HCT116 (cell line): Measurements from ENCODE around the gene THRB. TPM values are rescaled to one million over a fixed set of nuclear protein-coding genes. Genes with fewer than 3 reads are reported as not detected.

Experiments
- ATAC-seq: fragments of 200-7000 bp; cut with Tn5 transposase; 2 replicates; pipeline ENCODE4 v1.9.1; 2020; ENCODE audit warnings: mild to moderate bottlenecking, moderate library complexity
- BruUV-seq: library from RNA; stranded (reverse); fragments of 400-500 nt; replicated peaks from 2 replicates; lab custom pipeline; 2021; lab: Mats Ljungman, UMichigan
- CTCF ChIA-PET: fragments of 300-600 bp; sonication (Branson Sonifier 250); formaldehyde crosslinking; loops from one replicate; lab custom pipeline; 2021; ENCODE audit warnings: antibody characterized with exemption; lab: Charles Lee
- POLR2A ChIA-PET: fragments of 300-600, 350-600 bp; sonication (Branson Sonifier 250); formaldehyde crosslinking; loops from one replicate; lab custom pipeline; 2021; ENCODE audit warnings: antibody characterized with exemption; lab: Charles Lee
- RAD21 ChIA-PET, 2 experiments: fragments of 300-600 bp; sonication (Branson Sonifier 250); formaldehyde crosslinking; loops; one replicate each; lab custom pipeline; 2023; ENCODE audit warnings: low total read pairs in 2 of 2; ENCODE audit not compliant: uncharacterized antibody in 2 of 2, unreplicated experiment in 2 of 2, low non-redundant PET in 1 of 2; lab: Charles Lee
- DNase-seq: peaks from one replicate; pipeline ENCODE4 v3.0.0-alpha.2; 2010; ENCODE audit warnings: low read depth, low spot score
- H2AFZ ChIP-seq: fragments of 200-600 bp; shearing (Covaris generic), sonication (generic); 2 replicates; pipeline ENCODE4 v1.6.1; 2017; ENCODE audit warnings: low read depth, mixed run types, mixed read lengths, antibody characterized with exemption, low read length; ENCODE audit not compliant: poor library complexity, severe bottlenecking
- H3K27ac ChIP-seq: 2 replicates; pipeline ENCODE4 v1.5.1; 2012; ENCODE audit warnings: low read depth, low read length
- H3K27me3 ChIP-seq: fragments of 200-600 bp; sonication (generic); 2 replicates; pipeline ENCODE4 v1.6.1; 2016; ENCODE audit warnings: mixed run types, low read length, mixed read lengths; ENCODE audit not compliant: insufficient read depth
- H3K36me3 ChIP-seq, 2 experiments: fragments of 200-500 bp in 1 of 2; fragments of 200-600 bp in 1 of 2; sonication (Bioruptor generic) in 1 of 2; sonication (generic) in 1 of 2; 2 replicates each; pipeline versions ENCODE4 v1.5.1 to v1.6.1; 2014 to 2016; ENCODE audit warnings: low read length in 2 of 2, inconsistent platforms in 1 of 2, mixed read lengths in 1 of 2, mixed run types in 1 of 2; ENCODE audit not compliant: insufficient read depth in 2 of 2, control insufficient read depth in 1 of 2
- H3K4me1 ChIP-seq, 2 experiments: fragments of 200-600 bp in 1 of 2; sonication (generic) in 1 of 2; 2 replicates each; pipeline versions ENCODE4 v1.5.1 to v1.6.1; 2012 to 2017; ENCODE audit warnings: low read length in 2 of 2, inconsistent platforms in 1 of 2, mild to moderate bottlenecking in 1 of 2, mixed read lengths in 1 of 2, mixed run types in 1 of 2, moderate library complexity in 1 of 2; ENCODE audit not compliant: insufficient read depth in 2 of 2, control insufficient read depth in 1 of 2
- H3K4me2 ChIP-seq: fragments of 200-600 bp; sonication (generic); 2 replicates; pipeline ENCODE4 v1.6.1; 2017; ENCODE audit warnings: mixed run types, low read length, mixed read lengths
- H3K4me3 ChIP-seq, 2 experiments: fragments of 200-600 bp in 1 of 2; sonication (generic) in 1 of 2; replicated peaks in 1 of 2; 2 replicates each; pipeline ENCODE4 v1.5.1; 2011 to 2016; ENCODE audit warnings: low read length in 2 of 2, control low read depth in 1 of 2, low read depth in 1 of 2, mild to moderate bottlenecking in 1 of 2, mixed read lengths in 1 of 2, mixed run types in 1 of 2
- H3K79me2 ChIP-seq: fragments of 200-600 bp; sonication (generic); 2 replicates; pipeline ENCODE4 v1.6.1; 2017; ENCODE audit warnings: mild to moderate bottlenecking, mixed run types, low read length, moderate library complexity, mixed read lengths; ENCODE audit not compliant: insufficient read depth
- H3K9ac ChIP-seq: fragments of 200-600 bp; sonication (generic); 2 replicates; pipeline ENCODE4 v1.6.1; 2016; ENCODE audit warnings: low read length, mixed read lengths
- H3K9me2 ChIP-seq: fragments of 200-600 bp; sonication (generic), shearing (Covaris generic); 2 replicates; pipeline ENCODE4 v1.6.1; 2017; ENCODE audit warnings: mixed run types, mild to moderate bottlenecking, moderate library complexity; ENCODE audit not compliant: insufficient read depth
- H3K9me3 ChIP-seq, 2 experiments: fragments of 200-500 bp in 1 of 2; fragments of 200-600 bp in 1 of 2; sonication (Bioruptor generic) in 1 of 2; sonication (generic) in 1 of 2; 2 replicates each; pipeline ENCODE4 v1.6.1; 2014 to 2017; ENCODE audit warnings: low read length in 2 of 2, mixed read lengths in 2 of 2, inconsistent platforms in 1 of 2, low read depth in 1 of 2, mild to moderate bottlenecking in 1 of 2, mixed run types in 1 of 2, moderate library complexity in 1 of 2; ENCODE audit not compliant: control insufficient read depth in 1 of 2, insufficient read depth in 1 of 2
- H4K20me1 ChIP-seq: fragments of 200-600 bp; sonication (generic), shearing (Covaris generic); 2 replicates; pipeline ENCODE4 v1.6.1; 2017; ENCODE audit warnings: mixed run types, mild to moderate bottlenecking, moderate library complexity; ENCODE audit not compliant: insufficient read depth
- EZH2 ChIP-seq: fragments of 200-600 bp; sonication (generic); IDR thresholded peaks from 2 replicates; pipeline ENCODE4 v1.6.1; 2017; ENCODE audit warnings: antibody characterized with exemption, mixed run types
- FOSL1 ChIP-seq: IDR thresholded peaks from 2 replicates; pipeline ENCODE4 v1.6.1; 2012; ENCODE audit warnings: low read depth
- POLR2A ChIP-seq: IDR thresholded peaks from 2 replicates; pipeline ENCODE4 v1.7.0; 2011; ENCODE audit warnings: borderline replicate concordance; ENCODE audit not compliant: insufficient read depth, insufficient read length; ENCODE audit errors: extremely low read depth
- POLR2AphosphoS5 ChIP-seq: IDR thresholded peaks from 2 replicates; pipeline ENCODE4 v1.6.1; 2011; ENCODE audit warnings: mild to moderate bottlenecking, low read depth, low read length, moderate library complexity
- SIN3A ChIP-seq: IDR thresholded peaks from 2 replicates; pipeline ENCODE4 v1.6.1; 2012; ENCODE audit warnings: low read depth
- SP1 ChIP-seq: IDR thresholded peaks from 2 replicates; pipeline ENCODE4 v1.6.1; 2012; ENCODE audit warnings: low read depth
- SRF ChIP-seq: IDR thresholded peaks from 2 replicates; pipeline ENCODE4 v1.6.1; 2012; ENCODE audit warnings: low read depth
- TCF7L2 ChIP-seq: IDR thresholded peaks from 2 replicates; pipeline ENCODE4 v1.7.0; 2011; ENCODE audit warnings: borderline replicate concordance, inconsistent platforms; ENCODE audit not compliant: insufficient read depth, insufficient read length; ENCODE audit errors: extremely low read depth
- YY1 ChIP-seq: IDR thresholded peaks from 2 replicates; pipeline ENCODE4 v1.6.1; 2011; ENCODE audit warnings: low read length, low read depth, moderate library complexity, mild to moderate bottlenecking; ENCODE audit not compliant: insufficient replicate concordance; ENCODE audit errors: extremely low read depth
- ZFX ChIP-seq: fragments of 450-650 bp; IDR thresholded peaks from 2 replicates; pipeline ENCODE4 v1.6.1; 2017
- ZNF274 ChIP-seq: fragments of 200-500 bp; sonication (Bioruptor generic); IDR thresholded peaks from 2 replicates; pipeline ENCODE4 v1.6.1; 2014; ENCODE audit warnings: mild to moderate bottlenecking, low read depth, low read length, inconsistent platforms
- intact Hi-C: fragments of 100-400 bp; cut with micrococcal nuclease; formaldehyde crosslinking; loops from 2 replicates; pipeline ENCODE4 v1.10.0; 2022
- total RNA-seq: library from RNA; stranded (reverse); gene quantifications from one replicate; pipeline ENCODE4 v1.2.1, GENCODE V29; 2021; ENCODE audit not compliant: unreplicated experiment
- TF ChIP-seq, protein P1 (sequence below), 3 experiments: fragments of 200-600 bp in 1 of 3; sonication (generic) in 1 of 3; IDR thresholded peaks in 2 of 3; conservative IDR thresholded peaks in 1 of 3; 2 replicates each; pipeline ENCODE4 v1.5.1; 2012 to 2017; ENCODE audit warnings: low read depth in 2 of 3, low read length in 2 of 3, antibody characterized with exemption in 1 of 3, borderline replicate concordance in 1 of 3, control low read depth in 1 of 3, mild to moderate bottlenecking in 1 of 3, mixed read lengths in 1 of 3, mixed run types in 1 of 3, moderate library complexity in 1 of 3; ENCODE audit not compliant: insufficient read depth in 1 of 3
- TF ChIP-seq, protein P2 (sequence below): IDR thresholded peaks from 2 replicates; pipeline ENCODE4 v1.6.1; 2012; ENCODE audit warnings: low read depth
- TF ChIP-seq, protein P3 (sequence below): IDR thresholded peaks from 2 replicates; pipeline ENCODE4 v1.6.1; 2012

The THRB gene
- total RNA-seq, 1 experiment from 2014 or later = 2.5 TPM

DNA sequence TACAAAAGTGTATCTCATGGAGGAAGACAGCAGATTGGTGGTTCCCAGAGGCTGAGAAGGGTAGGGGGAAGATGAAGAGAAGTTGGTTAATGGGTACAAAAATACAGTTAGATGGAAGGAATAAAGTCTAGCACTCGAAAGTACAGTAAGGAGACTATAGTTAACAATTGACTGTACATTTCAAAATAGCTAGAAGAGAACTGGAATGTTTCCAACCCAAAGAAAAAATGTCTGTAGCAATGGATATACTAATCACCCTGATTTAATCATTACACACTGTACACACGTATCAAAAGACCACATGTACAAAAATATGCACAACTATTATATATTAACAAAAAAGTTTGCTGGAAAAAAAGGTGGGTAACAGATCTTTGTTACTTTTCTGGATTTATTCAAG is 57.3 kb downstream of the THRB start (continued):
- TF ChIP-seq, protein P1, sequence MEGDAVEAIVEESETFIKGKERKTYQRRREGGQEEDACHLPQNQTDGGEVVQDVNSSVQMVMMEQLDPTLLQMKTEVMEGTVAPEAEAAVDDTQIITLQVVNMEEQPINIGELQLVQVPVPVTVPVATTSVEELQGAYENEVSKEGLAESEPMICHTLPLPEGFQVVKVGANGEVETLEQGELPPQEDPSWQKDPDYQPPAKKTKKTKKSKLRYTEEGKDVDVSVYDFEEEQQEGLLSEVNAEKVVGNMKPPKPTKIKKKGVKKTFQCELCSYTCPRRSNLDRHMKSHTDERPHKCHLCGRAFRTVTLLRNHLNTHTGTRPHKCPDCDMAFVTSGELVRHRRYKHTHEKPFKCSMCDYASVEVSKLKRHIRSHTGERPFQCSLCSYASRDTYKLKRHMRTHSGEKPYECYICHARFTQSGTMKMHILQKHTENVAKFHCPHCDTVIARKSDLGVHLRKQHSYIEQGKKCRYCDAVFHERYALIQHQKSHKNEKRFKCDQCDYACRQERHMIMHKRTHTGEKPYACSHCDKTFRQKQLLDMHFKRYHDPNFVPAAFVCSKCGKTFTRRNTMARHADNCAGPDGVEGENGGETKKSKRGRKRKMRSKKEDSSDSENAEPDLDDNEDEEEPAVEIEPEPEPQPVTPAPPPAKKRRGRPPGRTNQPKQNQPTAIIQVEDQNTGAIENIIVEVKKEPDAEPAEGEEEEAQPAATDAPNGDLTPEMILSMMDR (IDR thresholded peaks at IDR 0.05 in 2 of 3, conservative IDR thresholded peaks at IDR 0.05 in 1 of 3; ENCODE audit: borderline replicate concordance in 1 of 3, insufficient read depth in 1 of 3, low read depth in 2 of 3, low read length in 2 of 3) = no peak
- TF ChIP-seq SRF = no peak
- TF ChIP-seq, all 23 proteins: peak for 0

DNA sequence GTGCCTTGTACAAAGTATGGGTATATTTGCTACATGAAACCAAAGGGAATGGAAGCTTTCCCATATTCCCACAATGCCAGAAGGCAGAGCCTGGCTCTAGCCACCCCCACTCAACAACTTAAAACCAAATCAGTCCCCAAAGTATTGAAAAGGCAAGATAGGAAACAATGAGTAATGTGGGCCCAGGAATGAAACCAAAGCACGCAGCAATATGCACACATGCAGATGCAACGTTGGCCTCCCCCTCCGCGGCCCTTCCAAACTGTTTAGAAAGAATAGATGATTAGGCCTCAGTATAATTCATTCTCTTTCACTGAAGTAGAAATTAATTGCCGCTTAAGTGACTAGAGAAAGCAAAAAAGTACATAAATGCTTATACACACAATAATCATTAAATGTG is 59.1 kb downstream of the THRB start:
- H2AFZ ChIP-seq = no peak overlapping the region
- H3K9me3 ChIP-seq = no peaks in the 10 kb centered on the region
- no peak overlapping the region for H3K4me2 ChIP-seq
- ChIA-PET CTCF (no interaction called here), RAD21 (no interaction called here), POLR2A (no interaction called here)
- H3K27ac ChIP-seq = no peak overlapping the region
- no peaks in the 10 kb centered on the region for H3K9me2 ChIP-seq
- no TSS peak for BruUV-seq
- no peak overlapping the region for H3K4me3 ChIP-seq
- H3K9ac ChIP-seq = no peak overlapping the region
- intact Hi-C loops = no loop called here
- no peak for ATAC-seq
- no peaks in the 10 kb centered on the region for H3K36me3 ChIP-seq
- no peaks in the 10 kb centered on the region for H4K20me1 ChIP-seq
- H3K4me1 ChIP-seq = no peaks in the 10 kb centered on the region
- no peak for DNase-seq
- TF ChIP-seq TCF7L2 (no peak), SIN3A (no peak), ZNF274 (no peak), FOSL1 (no peak), POLR2AphosphoS5 (no peak), EZH2 (no peak), ZFX (no peak), YY1 (no peak), SP1 (no peak), POLR2A (no peak)
- TF ChIP-seq, protein P2, sequence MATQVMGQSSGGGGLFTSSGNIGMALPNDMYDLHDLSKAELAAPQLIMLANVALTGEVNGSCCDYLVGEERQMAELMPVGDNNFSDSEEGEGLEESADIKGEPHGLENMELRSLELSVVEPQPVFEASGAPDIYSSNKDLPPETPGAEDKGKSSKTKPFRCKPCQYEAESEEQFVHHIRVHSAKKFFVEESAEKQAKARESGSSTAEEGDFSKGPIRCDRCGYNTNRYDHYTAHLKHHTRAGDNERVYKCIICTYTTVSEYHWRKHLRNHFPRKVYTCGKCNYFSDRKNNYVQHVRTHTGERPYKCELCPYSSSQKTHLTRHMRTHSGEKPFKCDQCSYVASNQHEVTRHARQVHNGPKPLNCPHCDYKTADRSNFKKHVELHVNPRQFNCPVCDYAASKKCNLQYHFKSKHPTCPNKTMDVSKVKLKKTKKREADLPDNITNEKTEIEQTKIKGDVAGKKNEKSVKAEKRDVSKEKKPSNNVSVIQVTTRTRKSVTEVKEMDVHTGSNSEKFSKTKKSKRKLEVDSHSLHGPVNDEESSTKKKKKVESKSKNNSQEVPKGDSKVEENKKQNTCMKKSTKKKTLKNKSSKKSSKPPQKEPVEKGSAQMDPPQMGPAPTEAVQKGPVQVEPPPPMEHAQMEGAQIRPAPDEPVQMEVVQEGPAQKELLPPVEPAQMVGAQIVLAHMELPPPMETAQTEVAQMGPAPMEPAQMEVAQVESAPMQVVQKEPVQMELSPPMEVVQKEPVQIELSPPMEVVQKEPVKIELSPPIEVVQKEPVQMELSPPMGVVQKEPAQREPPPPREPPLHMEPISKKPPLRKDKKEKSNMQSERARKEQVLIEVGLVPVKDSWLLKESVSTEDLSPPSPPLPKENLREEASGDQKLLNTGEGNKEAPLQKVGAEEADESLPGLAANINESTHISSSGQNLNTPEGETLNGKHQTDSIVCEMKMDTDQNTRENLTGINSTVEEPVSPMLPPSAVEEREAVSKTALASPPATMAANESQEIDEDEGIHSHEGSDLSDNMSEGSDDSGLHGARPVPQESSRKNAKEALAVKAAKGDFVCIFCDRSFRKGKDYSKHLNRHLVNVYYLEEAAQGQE = no peak
- TF ChIP-seq, protein P1 (IDR thresholded peaks at IDR 0.05 in 2 of 3, conservative IDR thresholded peaks at IDR 0.05 in 1 of 3; ENCODE audit: borderline replicate concordance in 1 of 3, insufficient read depth in 1 of 3, low read depth in 2 of 3, low read length in 2 of 3) = no peak
- TF ChIP-seq, protein P3, sequence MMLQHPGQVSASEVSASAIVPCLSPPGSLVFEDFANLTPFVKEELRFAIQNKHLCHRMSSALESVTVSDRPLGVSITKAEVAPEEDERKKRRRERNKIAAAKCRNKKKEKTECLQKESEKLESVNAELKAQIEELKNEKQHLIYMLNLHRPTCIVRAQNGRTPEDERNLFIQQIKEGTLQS = no peak
- no peaks in the 10 kb centered on the region for H3K79me2 ChIP-seq
- no peaks in the 10 kb centered on the region for H3K27me3 ChIP-seq
